PC-3 (cell line): ENCODE measurements around the gene PDRG1. TPM values are rescaled to one million over a fixed set of nuclear protein-coding genes. Genes with fewer than 3 reads are reported as not detected.

Experiments
- ATAC-seq: fragments of 200-7000 bp; cut with Tn5 transposase; 2 replicates; pipeline ENCODE4 v1.9.1; 2020; ENCODE audit warnings: mild to moderate bottlenecking, moderate library complexity
- BruUV-seq: library from RNA; stranded (reverse); fragments of 400-500 nt; replicated peaks from 2 replicates; lab custom pipeline; 2021; lab: Mats Ljungman, UMichigan
- CTCF ChIA-PET: fragments of 300-600 bp; sonication (Branson Sonifier 250); formaldehyde crosslinking; loops from one replicate; lab custom pipeline; 2022; ENCODE audit warnings: antibody characterized with exemption; lab: Charles Lee
- POLR2A ChIA-PET: fragments of 300-600 bp; sonication (Branson Sonifier 250); formaldehyde crosslinking; loops from one replicate; lab custom pipeline; 2022; ENCODE audit warnings: antibody characterized with exemption; ENCODE audit not compliant: unreplicated experiment; lab: Charles Lee
- DNase-seq: peaks from one replicate; pipeline ENCODE4 v3.0.0-alpha.2; 2015
- H2AFZ ChIP-seq: fragments of 300-600 bp; sonication (generic); 2 replicates; pipeline ENCODE4 v1.6.0; 2016; ENCODE audit warnings: antibody characterized with exemption, low read length
- H3F3A ChIP-seq: fragments of 300-600 bp; sonication (generic); one replicate; pipeline ENCODE4 v1.6.0; 2017; ENCODE audit warnings: antibody characterized with exemption, low read length, control low read depth, mild to moderate bottlenecking; ENCODE audit not compliant: unreplicated experiment
- H3K27ac ChIP-seq: fragments of 300-600 bp; sonication (generic); 2 replicates; pipeline ENCODE4 v1.5.1; 2016; ENCODE audit warnings: mild to moderate bottlenecking, low read length
- H3K27me3 ChIP-seq: fragments of 300-600 bp; sonication (generic); 2 replicates; pipeline ENCODE4 v1.6.1; 2016; ENCODE audit warnings: low read length, mixed read lengths
- H3K36me3 ChIP-seq: fragments of 300-600 bp; sonication (generic); 2 replicates; pipeline ENCODE4 v1.6.1; 2016; ENCODE audit warnings: low read depth, mixed run types, low read length, mixed read lengths
- H3K4me1 ChIP-seq: fragments of 300-600 bp; sonication (generic); 2 replicates; pipeline ENCODE4 v1.5.1; 2016; ENCODE audit warnings: low read length; ENCODE audit not compliant: insufficient read depth
- H3K4me2 ChIP-seq: fragments of 300-600 bp; sonication (generic); 2 replicates; pipeline ENCODE4 v1.6.0; 2016; ENCODE audit warnings: low read length
- H3K4me3 ChIP-seq: fragments of 300-600 bp; sonication (generic); 2 replicates; pipeline ENCODE4 v1.5.1; 2016; ENCODE audit warnings: mild to moderate bottlenecking, low read length, mixed read lengths
- H3K79me2 ChIP-seq: fragments of 300-600 bp; sonication (generic); 2 replicates; pipeline ENCODE4 v1.6.1; 2017; ENCODE audit warnings: low read length, mixed read lengths
- H3K9ac ChIP-seq: fragments of 300-600 bp; sonication (generic); 2 replicates; pipeline ENCODE4 v1.6.0; 2016; ENCODE audit warnings: mild to moderate bottlenecking, low read length
- H3K9me2 ChIP-seq: fragments of 300-600 bp; sonication (generic); replicated peaks from 2 replicates; pipeline ENCODE4 v1.6.1; 2016; ENCODE audit warnings: mixed run types, low read length, mixed read lengths
- H3K9me3 ChIP-seq: fragments of 300-600 bp; sonication (generic); 2 replicates; pipeline ENCODE4 v1.6.1; 2016; ENCODE audit warnings: low read length, mixed read lengths
- H4K20me1 ChIP-seq: fragments of 300-600 bp; sonication (generic); 2 replicates; pipeline ENCODE4 v1.6.1; 2016; ENCODE audit warnings: low read length, mixed read lengths
- EZH2 ChIP-seq: fragments of 300-600 bp; sonication (generic); IDR thresholded peaks from one replicate; pipeline ENCODE4 v1.6.1; 2017; ENCODE audit warnings: antibody characterized with exemption, mild to moderate bottlenecking, low read length; ENCODE audit not compliant: unreplicated experiment
- EZH2phosphoT487 ChIP-seq: fragments of 300-600 bp; sonication (generic); IDR thresholded peaks from 2 replicates; pipeline ENCODE4 v1.6.1; 2018; ENCODE audit warnings: mild to moderate bottlenecking, antibody characterized with exemption, low read length, borderline replicate concordance
- intact Hi-C: fragments of 100-400 bp; cut with micrococcal nuclease; formaldehyde crosslinking; loops from 2 replicates; pipeline ENCODE4 v1.9.0; 2023
- total RNA-seq: library from RNA; depleted of rRNA; stranded (reverse); fragments of >200 nt; gene quantifications from 2 replicates; pipeline ENCODE4 v1.2.3, GENCODE V29; 2014
- TF ChIP-seq, protein P1 (sequence below): fragments of 300-600 bp; sonication (generic); conservative IDR thresholded peaks from 2 replicates; pipeline ENCODE4 v1.5.1; 2017; ENCODE audit warnings: antibody characterized with exemption, low read depth, mild to moderate bottlenecking, low read length

PDRG1 gene
- total RNA-seq, 1 experiment from 2014 or later: 12.3 TPM

DNA sequence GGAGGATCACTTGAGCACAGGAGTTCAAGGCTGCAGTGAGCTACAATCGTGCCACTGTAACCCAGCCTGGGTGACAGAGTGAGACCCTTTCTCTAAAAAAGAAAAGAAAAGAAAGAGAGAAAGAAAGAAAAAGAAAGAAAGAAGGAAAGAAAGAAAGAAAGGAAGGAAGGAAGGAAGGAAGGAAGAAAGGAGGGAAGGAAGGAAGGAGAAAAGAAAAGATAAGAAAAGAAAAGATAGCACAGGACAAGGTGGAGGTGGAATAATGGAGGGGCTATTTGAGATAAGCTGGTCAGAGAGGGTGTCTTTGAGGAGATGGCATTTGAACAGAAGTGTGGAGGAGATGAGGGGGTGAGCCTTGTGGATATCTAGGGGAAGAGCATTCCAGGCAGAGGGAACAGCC is 2.7 kb upstream of the PDRG1 start:
- intact Hi-C loops: loop anchor here (5.0 kb wide), 1 partner anchor 78 kb away; no protein-coding TSS in a partner anchor

GRCh38 chr20:31953556-31954148 is 1.8 kb upstream of the PDRG1 start:
- no peaks in the 10 kb centered on the region for H3K9me3 ChIP-seq
- ChIA-PET CTCF (no interaction called here), POLR2A (no interaction called here)
- TF ChIP-seq EZH2phosphoT487 (no peak), EZH2 (no peak)
- TF ChIP-seq, protein P1, sequence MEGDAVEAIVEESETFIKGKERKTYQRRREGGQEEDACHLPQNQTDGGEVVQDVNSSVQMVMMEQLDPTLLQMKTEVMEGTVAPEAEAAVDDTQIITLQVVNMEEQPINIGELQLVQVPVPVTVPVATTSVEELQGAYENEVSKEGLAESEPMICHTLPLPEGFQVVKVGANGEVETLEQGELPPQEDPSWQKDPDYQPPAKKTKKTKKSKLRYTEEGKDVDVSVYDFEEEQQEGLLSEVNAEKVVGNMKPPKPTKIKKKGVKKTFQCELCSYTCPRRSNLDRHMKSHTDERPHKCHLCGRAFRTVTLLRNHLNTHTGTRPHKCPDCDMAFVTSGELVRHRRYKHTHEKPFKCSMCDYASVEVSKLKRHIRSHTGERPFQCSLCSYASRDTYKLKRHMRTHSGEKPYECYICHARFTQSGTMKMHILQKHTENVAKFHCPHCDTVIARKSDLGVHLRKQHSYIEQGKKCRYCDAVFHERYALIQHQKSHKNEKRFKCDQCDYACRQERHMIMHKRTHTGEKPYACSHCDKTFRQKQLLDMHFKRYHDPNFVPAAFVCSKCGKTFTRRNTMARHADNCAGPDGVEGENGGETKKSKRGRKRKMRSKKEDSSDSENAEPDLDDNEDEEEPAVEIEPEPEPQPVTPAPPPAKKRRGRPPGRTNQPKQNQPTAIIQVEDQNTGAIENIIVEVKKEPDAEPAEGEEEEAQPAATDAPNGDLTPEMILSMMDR: no peak
- H2AFZ ChIP-seq: no peak overlapping the region
- H3F3A ChIP-seq: no peaks in the 10 kb centered on the region
- H3K4me3 ChIP-seq: no peak overlapping the region
- peaks cover 24% of the 10 kb centered on the region for H3K79me2 ChIP-seq
- H3K9ac ChIP-seq: no peak overlapping the region
- DNase-seq (no peak), ATAC-seq (no peak)
- no TSS peak for BruUV-seq
- H3K27ac ChIP-seq: no peak overlapping the region
- peaks cover 9% of the 10 kb centered on the region; the same call in 1 of the 2 replicates for H4K20me1 ChIP-seq
- H3K27me3 ChIP-seq: peaks cover 28% of the 10 kb centered on the region
- H3K4me1 ChIP-seq: peaks cover 9% of the 10 kb centered on the region
- intact Hi-C loops: loop anchor here (2.0 to 5.0 kb wide), 2 partner anchors 75 to 79 kb away; no protein-coding TSS in a partner anchor
- H3K9me2 ChIP-seq: no peaks in the 10 kb centered on the region
- no peak overlapping the region for H3K4me2 ChIP-seq
- H3K36me3 ChIP-seq: peaks cover 8% of the 10 kb centered on the region

More for the DNA sequence above, 2.7 kb upstream of the PDRG1 start:
- TF ChIP-seq, protein P1: no peak
- TF ChIP-seq EZH2: no peak
- no peak for TF ChIP-seq EZH2phosphoT487
- peaks cover 35% of the 10 kb centered on the region for H3K27me3 ChIP-seq
- peaks cover 24% of the 10 kb centered on the region for H3K79me2 ChIP-seq
- DNase-seq (no peak), ATAC-seq (no peak)
- H3K9ac ChIP-seq: no peak overlapping the region
- peaks cover 5% of the 10 kb centered on the region; the same call in 1 of the 2 replicates for H3K36me3 ChIP-seq
- H3K4me2 ChIP-seq: no peak overlapping the region
- no peaks in the 10 kb centered on the region for H3K9me3 ChIP-seq
- peaks cover 9% of the 10 kb centered on the region for H3K4me1 ChIP-seq
- peaks cover 9% of the 10 kb centered on the region; the same call in 1 of the 2 replicates for H4K20me1 ChIP-seq
- CTCF ChIA-PET: no interaction called here
- H3K9me2 ChIP-seq: no peaks in the 10 kb centered on the region
- no peak overlapping the region for H3K4me3 ChIP-seq
- H2AFZ ChIP-seq: no peak overlapping the region
- POLR2A ChIA-PET: no interaction called here
- no peaks in the 10 kb centered on the region for H3F3A ChIP-seq
- no TSS peak for BruUV-seq
- no peak overlapping the region for H3K27ac ChIP-seq

GRCh38 chr20:31951203-31951529 is 680 bp downstream of the PDRG1 start:
- Histone ChIP-seq H3K9ac (peak overlapping the region; percentile 95), H3K4me1 (peaks cover 9% of the 10 kb centered on the region), H3K79me2 (peaks cover 24% of the 10 kb centered on the region), H3K9me2 (no peaks in the 10 kb centered on the region), H4K20me1 (peaks cover 9% of the 10 kb centered on the region; the same call in 1 of the 2 replicates), H3K27ac (no peak overlapping the region), H3F3A (no peaks in the 10 kb centered on the region), H3K4me2 (peak overlapping the region; percentile 96), H3K4me3 (peak overlapping the region; percentile 98), H3K27me3 (peaks cover 6% of the 10 kb centered on the region), H3K9me3 (no peaks in the 10 kb centered on the region), H2AFZ (peak overlapping the region; percentile 94), H3K36me3 (peaks cover 30% of the 10 kb centered on the region)
- POLR2A ChIA-PET: interaction anchor here (0.6 kb wide), 1 partner anchor 128 kb away, joined by 3 read pairs; no protein-coding TSS in a partner anchor
- no peak for DNase-seq
- BruUV-seq: no TSS peak
- intact Hi-C loops: loop anchor here (5.0 kb wide), 1 partner anchor 81 kb away; no protein-coding TSS in a partner anchor
- TF ChIP-seq EZH2: no peak
- no peak for ATAC-seq
- CTCF ChIA-PET: interaction anchor here (0.8 to 1.3 kb wide), 3 partner anchors 98 to 104 kb away, joined by 4 to 23 read pairs (median 5); no protein-coding TSS in a partner anchor
